ENCODE data around the gene FOXO1. TPM values are rescaled to one million over a fixed set of nuclear protein-coding genes. Genes with fewer than 3 reads are reported as not detected.

Gene FOXO1
- total RNA-seq, 2 donors from 2014 or later: 20.1 to 29.7 TPM

- DNase-seq: no peak
- no peaks in the 10 kb centered on the region for H3K36me3 ChIP-seq (ENCODE audit: control insufficient read depth, insufficient read depth, low read length)
- no peak overlapping the region for H3K4me3 ChIP-seq (ENCODE audit: low read length)
- H3K9ac ChIP-seq (ENCODE audit: extremely low read depth, low read length, poor library complexity, severe bottlenecking): no peak overlapping the region
- Mint-ChIP-seq H3K9me3 (no peaks in the 10 kb centered on the region), H3K27me3 (ENCODE audit: insufficient read depth) (no peaks in the 10 kb centered on the region), H3K27ac (no peak overlapping the region), H3K36me3 (ENCODE audit: low read depth) (no peaks in the 10 kb centered on the region), H3K4me1 (peaks cover 60% of the 10 kb centered on the region), H3K4me3 (no peak overlapping the region)
- H3K4me1 ChIP-seq (ENCODE audit: control insufficient read depth, insufficient read depth, low read length): peaks cover 10% of the 10 kb centered on the region
- no peak for TF ChIP-seq CTCF (conservative IDR thresholded peaks at IDR 0.05)
- no peaks in the 10 kb centered on the region for H3K27me3 ChIP-seq (ENCODE audit: control insufficient read depth, insufficient read depth, low read length, poor library complexity, severe bottlenecking)
- H3K27ac ChIP-seq (ENCODE audit: low read depth, low read length): no peak overlapping the region
- no peaks in the 10 kb centered on the region for H3K9me3 ChIP-seq (ENCODE audit: control insufficient read depth, low read length)
- 93% methylated on average over 3 of the region's 3 CpGs; no CpG with 5 or more reads in 1 of the 2 experiments for WGBS, 2 experiments (ENCODE audit: insufficient coverage in 1 of 2, insufficient read length in 1 of 2)
Measured at GRCh38 chr13:40569024-40569350, 97.5 kb downstream of the FOXO1 start.

GRCh38 chr13:40568246-40569023 is 98.0 kb downstream of the FOXO1 start:
- no peak overlapping the region for H3K4me3 Mint-ChIP-seq
- H3K36me3 Mint-ChIP-seq (ENCODE audit: low read depth): no peaks in the 10 kb centered on the region

DNA sequence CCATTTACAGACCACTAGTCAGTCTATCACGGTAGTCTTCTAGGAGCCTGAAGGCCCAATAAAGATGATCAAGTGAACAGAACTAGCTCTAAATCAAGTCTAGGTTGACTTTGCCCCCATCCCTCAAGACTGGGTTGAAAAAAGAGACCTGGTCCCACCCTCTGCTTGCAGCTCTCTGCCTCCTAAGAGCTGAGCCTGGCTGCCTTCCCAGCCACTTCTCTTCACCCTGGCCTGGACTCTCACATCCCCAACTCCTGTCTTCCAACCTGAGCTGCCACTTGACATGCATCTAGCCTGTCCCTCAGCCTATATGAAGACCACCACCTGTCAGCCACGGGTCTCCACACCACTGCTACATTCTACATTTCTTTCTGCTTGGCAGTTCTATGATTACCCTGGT is 99.6 kb downstream of the FOXO1 start:
- Mint-ChIP-seq H3K9me3 (no peaks in the 10 kb centered on the region), H3K27ac (no peak overlapping the region), H3K36me3 (ENCODE audit: low read depth) (no peaks in the 10 kb centered on the region), H3K27me3 (ENCODE audit: insufficient read depth) (no peaks in the 10 kb centered on the region), H3K4me3 (no peak overlapping the region), H3K4me1 (peaks cover 54% of the 10 kb centered on the region)
- no peaks in the 10 kb centered on the region for H3K9me3 ChIP-seq (ENCODE audit: control insufficient read depth, low read length)
- no peak overlapping the region for H3K27ac ChIP-seq (ENCODE audit: low read depth, low read length)
- no peak for TF ChIP-seq CTCF (conservative IDR thresholded peaks at IDR 0.05)
- H3K27me3 ChIP-seq (ENCODE audit: control insufficient read depth, insufficient read depth, low read length, poor library complexity, severe bottlenecking): no peaks in the 10 kb centered on the region
- DNase-seq: no peak
- H3K36me3 ChIP-seq (ENCODE audit: control insufficient read depth, insufficient read depth, low read length): no peaks in the 10 kb centered on the region
- peaks cover 18% of the 10 kb centered on the region for H3K4me1 ChIP-seq (ENCODE audit: control insufficient read depth, insufficient read depth, low read length)
- no peak overlapping the region for H3K9ac ChIP-seq (ENCODE audit: extremely low read depth, low read length, poor library complexity, severe bottlenecking)
- no peak overlapping the region for H3K4me3 ChIP-seq (ENCODE audit: low read length)
- WGBS, 2 experiments (ENCODE audit: insufficient coverage in 1 of 2, insufficient read length in 1 of 2): 60 to 61% methylated on average over 2 of the region's 2 CpGs

More at GRCh38 chr13:40568246-40569023, 98.0 kb downstream of the FOXO1 start:
- H3K9ac ChIP-seq (ENCODE audit: extremely low read depth, low read length, poor library complexity, severe bottlenecking): no peak overlapping the region
- no peaks in the 10 kb centered on the region for H3K9me3 ChIP-seq (ENCODE audit: control insufficient read depth, low read length)
- H3K27ac ChIP-seq (ENCODE audit: low read depth, low read length): no peak overlapping the region
- Mint-ChIP-seq H3K27ac (peak overlapping the region; percentile 62), H3K4me1 (peaks cover 61% of the 10 kb centered on the region), H3K9me3 (no peaks in the 10 kb centered on the region), H3K27me3 (ENCODE audit: insufficient read depth) (no peaks in the 10 kb centered on the region)
- no peak for TF ChIP-seq CTCF (conservative IDR thresholded peaks at IDR 0.05)
- 73 to 84% methylated on average over 8 to 10 of the region's 10 CpGs for WGBS, 2 experiments (ENCODE audit: insufficient coverage in 1 of 2, insufficient read length in 1 of 2)
- no peak for DNase-seq
- H3K4me3 ChIP-seq (ENCODE audit: low read length): no peak overlapping the region
- H3K27me3 ChIP-seq (ENCODE audit: control insufficient read depth, insufficient read depth, low read length, poor library complexity, severe bottlenecking): no peaks in the 10 kb centered on the region
- peaks cover 15% of the 10 kb centered on the region for H3K4me1 ChIP-seq (ENCODE audit: control insufficient read depth, insufficient read depth, low read length)
- no peaks in the 10 kb centered on the region for H3K36me3 ChIP-seq (ENCODE audit: control insufficient read depth, insufficient read depth, low read length)
